Measurements from ENCODE around the gene TERF2IP. TPM values are rescaled to one million over a fixed set of nuclear protein-coding genes. Genes with fewer than 3 reads are reported as not detected.

Gene TERF2IP
- total RNA-seq, 2 experiments from 2014 or later: 78.6 to 79.0 TPM

DNA sequence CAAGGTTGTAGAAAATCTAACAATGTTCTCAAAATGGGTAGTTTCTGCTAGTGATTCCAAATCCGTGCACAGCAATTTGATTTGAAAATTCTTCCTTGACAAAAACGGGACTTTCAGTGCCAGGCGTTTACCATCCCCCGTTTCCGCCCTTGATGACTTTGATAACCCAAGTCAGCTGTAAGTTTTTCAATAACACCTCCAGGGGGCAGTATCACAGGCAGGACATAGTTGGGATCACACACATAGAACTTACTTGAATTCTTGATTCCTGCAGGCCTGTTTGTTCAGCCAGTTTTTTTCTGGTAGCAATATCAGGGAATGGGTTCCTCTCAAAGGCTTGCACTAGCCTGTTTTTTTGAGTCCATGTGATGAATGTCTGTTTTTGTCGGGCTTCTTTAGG, 48.1 kb downstream of the TERF2IP start:
- Mint-ChIP-seq H3K36me3 (ENCODE audit: low read depth) (no peaks in the 10 kb centered on the region), H3K4me1 (ENCODE audit: low read depth) (no peaks in the 10 kb centered on the region), H3K27me3 (ENCODE audit: low read depth) (no peaks in the 10 kb centered on the region), H3K27ac (no peak overlapping the region), H3K9me3 (no peaks in the 10 kb centered on the region), H3K4me3 (no peak overlapping the region)
- intact Hi-C loops (cut with micrococcal nuclease): loop anchor here (5.0 kb wide), 1 partner anchor 67 kb away; no protein-coding TSS in a partner anchor
- DNase-seq: no peak
- CTCF ChIA-PET: interaction anchor here (1.3 kb wide), 1 partner anchor 12 kb away, joined by 6 read pairs; no protein-coding TSS in a partner anchor

GRCh38 chr16:75697571-75697970, 50.0 kb downstream of the TERF2IP start:
- Mint-ChIP-seq H3K36me3 (ENCODE audit: low read depth) (no peaks in the 10 kb centered on the region), H3K27me3 (ENCODE audit: low read depth) (no peaks in the 10 kb centered on the region), H3K4me3 (no peak overlapping the region), H3K4me1 (ENCODE audit: low read depth) (no peaks in the 10 kb centered on the region), H3K9me3 (no peaks in the 10 kb centered on the region), H3K27ac (no peak overlapping the region)
- intact Hi-C loops (cut with micrococcal nuclease): loop anchor here (5.0 kb wide), 1 partner anchor 65 kb away; no protein-coding TSS in a partner anchor
- no peak for DNase-seq
- CTCF ChIA-PET: no interaction called here

GRCh38 chr16:75701361-75701760, 53.8 kb downstream of the TERF2IP start, which contains the start of gene DUXB:
DUXB (minus strand) TSS chr16:75701461; CDS start chr16:75701418, 43 bp downstream.
- Mint-ChIP-seq H3K4me1 (ENCODE audit: low read depth) (no peaks in the 10 kb centered on the region), H3K9me3 (no peaks in the 10 kb centered on the region), H3K4me3 (no peak within 1 kb of the TSS), H3K27me3 (ENCODE audit: low read depth) (no peaks in the 10 kb centered on the region), H3K27ac (no peak within 1 kb of the TSS), H3K36me3 (ENCODE audit: low read depth) (no peaks in the 10 kb centered on the region)
- no peak for DNase-seq
- intact Hi-C loops (cut with micrococcal nuclease): no loop called here
- CTCF ChIA-PET: interaction anchor here (0.7 kb wide), 1 partner anchor 114 kb away, joined by 3 read pairs; no protein-coding TSS in a partner anchor

DNA sequence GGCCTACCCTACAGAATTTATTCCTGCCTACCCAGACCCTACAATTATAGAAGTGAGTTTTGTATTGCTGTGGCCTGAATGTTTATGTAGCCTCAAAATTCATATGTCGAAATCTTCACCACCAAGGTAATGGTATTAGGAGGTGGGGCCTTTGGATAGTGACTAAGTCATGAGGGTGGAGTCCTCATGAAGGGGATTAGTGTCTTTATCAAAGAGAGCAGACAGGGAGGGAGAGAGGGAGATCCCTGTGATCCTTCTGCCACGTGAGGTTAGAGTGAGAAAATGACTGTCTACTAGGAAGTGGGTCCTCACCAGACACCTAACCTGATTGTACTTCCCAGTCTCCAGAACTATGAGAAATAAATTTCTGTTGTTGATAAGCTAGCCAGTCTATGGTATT, 54.7 kb downstream of the TERF2IP start:
- H3K9me3 Mint-ChIP-seq: no peaks in the 10 kb centered on the region
- no peak for DNase-seq
- H3K4me3 Mint-ChIP-seq: no peak overlapping the region
- peaks cover 1% of the 10 kb centered on the region for H3K27me3 Mint-ChIP-seq (ENCODE audit: low read depth)
- no peaks in the 10 kb centered on the region for H3K4me1 Mint-ChIP-seq (ENCODE audit: low read depth)
- intact Hi-C loops (cut with micrococcal nuclease): no loop called here
- CTCF ChIA-PET: interaction anchor here (0.7 kb wide), 1 partner anchor 115 kb away, joined by 3 read pairs; no protein-coding TSS in a partner anchor
- H3K36me3 Mint-ChIP-seq (ENCODE audit: low read depth): no peaks in the 10 kb centered on the region
- no peak overlapping the region for H3K27ac Mint-ChIP-seq

- peaks cover 3% of the 10 kb centered on the region for H3K27me3 Mint-ChIP-seq (ENCODE audit: low read depth)
- H3K27ac Mint-ChIP-seq: no peak overlapping the region
- DNase-seq: no peak
- no peaks in the 10 kb centered on the region for H3K9me3 Mint-ChIP-seq
- intact Hi-C loops (cut with micrococcal nuclease): no loop called here
- CTCF ChIA-PET: no interaction called here
- no peak overlapping the region for H3K4me3 Mint-ChIP-seq
- H3K36me3 Mint-ChIP-seq (ENCODE audit: low read depth): no peaks in the 10 kb centered on the region
- no peaks in the 10 kb centered on the region for H3K4me1 Mint-ChIP-seq (ENCODE audit: low read depth)
These were observed 55.7 kb downstream of the TERF2IP start for GRCh38 chr16:75703306-75703705.

Other genes starting within 250 kb of the TERF2IP start
- gene CFDP1, start 214.3 kb upstream of the TERF2IP start, total RNA-seq: 10 to 100 TPM; 37.2 to 44.1 TPM
- gene TMEM170A, start 183.1 kb upstream of the TERF2IP start, total RNA-seq: 10 to 100 TPM; 18.8 to 19.0 TPM
- not detected for gene CHST6, start 152.3 kb upstream of the TERF2IP start, total RNA-seq
- under 1 TPM in 1 of 2 experiments, not detected in 1; 0.10 TPM for gene CHST5, start 111.7 kb upstream of the TERF2IP start, total RNA-seq
- gene TMEM231, start 91.5 kb upstream of the TERF2IP start, total RNA-seq: 1 to 10 TPM; 4.5 to 5.4 TPM
- gene GABARAPL2, start 81.4 kb upstream of the TERF2IP start, total RNA-seq: 10 to 100 TPM; 63.3 to 66.8 TPM
- gene ADAT1, start 24.5 kb upstream of the TERF2IP start, total RNA-seq: 10 to 100 TPM; 45.3 to 47.5 TPM
- 100 to 1,000 TPM; 371 to 385 TPM for gene KARS1, start 108 bp upstream of the TERF2IP start, total RNA-seq
- gene CPHXL2, start 29.2 kb downstream of the TERF2IP start, total RNA-seq: not detected
- not detected for gene DUXB, start 53.7 kb downstream of the TERF2IP start, total RNA-seq
- gene CPHXL, start 78.7 kb downstream of the TERF2IP start, total RNA-seq: not detected

Data from activated naive CD4-positive, alpha-beta T cell treated with anti-CD3 and anti-CD28 coated beads for 36 hours (primary cell).